H9 (cell line): ENCODE results near the gene CAPG. TPM values are rescaled to one million over a fixed set of nuclear protein-coding genes. Genes with fewer than 3 reads are reported as not detected.
A peak's percentile ranks its signal among the peaks of the same experiment; 100 is the strongest.

Experiments
- DNase-seq: peaks from one replicate; pipeline ENCODE4 v3.0.0-alpha.2; 2017
- H2AFZ ChIP-seq: one replicate; pipeline ENCODE4 v1.6.1; 2013; ENCODE audit warnings: mild to moderate bottlenecking, low read length, control low read depth, moderate library complexity
- H2AK5ac ChIP-seq: 2 replicates; pipeline ENCODE4 v1.6.1; 2013; ENCODE audit warnings: low read length, control low read depth, mixed read lengths; ENCODE audit not compliant: insufficient read length
- H2BK120ac ChIP-seq: one replicate; pipeline ENCODE4 v1.6.1; 2013; ENCODE audit warnings: low read depth, mild to moderate bottlenecking, low read length, control low read depth, inconsistent platforms; ENCODE audit not compliant: poor library complexity, severe bottlenecking
- H2BK12ac ChIP-seq: 2 replicates; pipeline ENCODE4 v1.6.1; 2013; ENCODE audit warnings: low read length, control low read depth, mixed read lengths, low read depth; ENCODE audit not compliant: insufficient read length
- H2BK15ac ChIP-seq: 2 replicates; pipeline ENCODE4 v1.6.1; 2013; ENCODE audit warnings: low read depth, low read length, control low read depth
- H2BK20ac ChIP-seq: one replicate; pipeline ENCODE4 v1.6.1; 2013; ENCODE audit warnings: low read depth, mild to moderate bottlenecking, low read length, control low read depth, inconsistent platforms; ENCODE audit not compliant: poor library complexity, severe bottlenecking
- H2BK5ac ChIP-seq: 2 replicates; pipeline ENCODE4 v1.6.1; 2013; ENCODE audit warnings: low read length, control low read depth, mixed read lengths; ENCODE audit not compliant: insufficient read length
- H3K14ac ChIP-seq: 2 replicates; pipeline ENCODE4 v1.6.1; 2013; ENCODE audit warnings: low read length, control low read depth; ENCODE audit not compliant: insufficient read depth
- H3K18ac ChIP-seq: 2 replicates; pipeline ENCODE4 v1.6.1; 2013; ENCODE audit warnings: low read depth, mild to moderate bottlenecking, mixed read lengths, low read length, control low read depth; ENCODE audit not compliant: insufficient read length
- H3K23ac ChIP-seq: 2 replicates; pipeline ENCODE4 v1.6.1; 2013; ENCODE audit warnings: low read length, control low read depth, mixed read lengths, low read depth; ENCODE audit not compliant: insufficient read length
- H3K23me2 ChIP-seq: 2 replicates; pipeline ENCODE4 v1.6.1; 2013; ENCODE audit warnings: low read depth, mild to moderate bottlenecking, mixed read lengths, low read length, control low read depth; ENCODE audit not compliant: insufficient read length, poor library complexity, severe bottlenecking
- H3K27ac ChIP-seq: 2 replicates; pipeline ENCODE4 v1.5.1; 2013; ENCODE audit warnings: low read length, control low read depth, mixed read lengths, low read depth; ENCODE audit not compliant: insufficient read length
- H3K27me3 ChIP-seq: 2 replicates; pipeline ENCODE4 v1.6.1; 2013; ENCODE audit warnings: low read length, control low read depth, inconsistent platforms; ENCODE audit not compliant: insufficient read depth
- H3K4ac ChIP-seq: 2 replicates; pipeline ENCODE4 v1.6.1; 2013; ENCODE audit warnings: low read depth, mild to moderate bottlenecking, control low read depth, inconsistent platforms, low read length, moderate library complexity
- H3K4me1 ChIP-seq: 2 replicates; pipeline ENCODE4 v1.6.1; 2013; ENCODE audit warnings: low read length, control low read depth, inconsistent platforms; ENCODE audit not compliant: insufficient read depth
- H3K4me2 ChIP-seq: 2 replicates; pipeline ENCODE4 v1.6.1; 2013; ENCODE audit warnings: low read length, control low read depth, mixed read lengths; ENCODE audit not compliant: insufficient read length, insufficient read depth
- H3K56ac ChIP-seq: 2 replicates; pipeline ENCODE4 v1.6.1; 2013; ENCODE audit warnings: low read depth, mild to moderate bottlenecking, mixed read lengths, low read length, control low read depth; ENCODE audit not compliant: insufficient read length
- H3K79me1 ChIP-seq: 2 replicates; pipeline ENCODE4 v1.6.1; 2013; ENCODE audit warnings: low read depth, mild to moderate bottlenecking, moderate library complexity, low read length, control low read depth, inconsistent platforms; ENCODE audit not compliant: insufficient read depth, poor library complexity, severe bottlenecking
- H3K79me2 ChIP-seq: 2 replicates; pipeline ENCODE4 v1.6.1; 2013; ENCODE audit warnings: low read length, control low read depth, inconsistent platforms; ENCODE audit not compliant: insufficient read depth
- H3K9ac ChIP-seq: 2 replicates; pipeline ENCODE4 v1.6.1; 2013; ENCODE audit warnings: low read length, control low read depth, mixed read lengths; ENCODE audit not compliant: insufficient read length; ENCODE audit errors: extremely low read depth
- H3K9me3 ChIP-seq: one replicate; pipeline ENCODE4 v1.6.1; 2013; ENCODE audit warnings: low read depth, low read length, inconsistent platforms; ENCODE audit not compliant: control insufficient read depth
- H3T11ph ChIP-seq: one replicate; pipeline ENCODE4 v1.6.1; 2013; ENCODE audit warnings: mild to moderate bottlenecking, low read length, control low read depth, inconsistent platforms
- H4K20me1 ChIP-seq: one replicate; pipeline ENCODE4 v1.6.1; 2013; ENCODE audit not compliant: control insufficient read depth, insufficient read length, insufficient read depth
- H4K5ac ChIP-seq: 2 replicates; pipeline ENCODE4 v1.6.1; 2013; ENCODE audit warnings: low read depth, mild to moderate bottlenecking, mixed read lengths, low read length, control low read depth; ENCODE audit not compliant: insufficient read length
- H4K8ac ChIP-seq: replicated peaks from 2 replicates; pipeline ENCODE4 v1.6.1; 2013; ENCODE audit warnings: low read length, control low read depth, mixed read lengths, low read depth; ENCODE audit not compliant: insufficient read length
- H4K91ac ChIP-seq: 2 replicates; pipeline ENCODE4 v1.6.1; 2013; ENCODE audit warnings: low read depth, mild to moderate bottlenecking, moderate library complexity, mixed read lengths, low read length, control low read depth; ENCODE audit not compliant: insufficient read length
- H3K27ac Mint-ChIP-seq, 3 experiments: 2 replicates in 2 of 3; 3 replicates in 1 of 3; pipeline ENCODE4 v1.8.0; 2020 to 2021; ENCODE audit warnings: mixed read lengths in 3 of 3, mild to moderate bottlenecking in 1 of 3, moderate library complexity in 1 of 3
- H3K27me3 Mint-ChIP-seq: 2 replicates; pipeline ENCODE4 v1.8.0; 2021; ENCODE audit warnings: low read depth, mild to moderate bottlenecking, moderate library complexity, mixed read lengths
- H3K36me3 Mint-ChIP-seq, 3 experiments: 2 replicates in 2 of 3; 3 replicates in 1 of 3; pipeline ENCODE4 v1.8.0; 2020 to 2021; ENCODE audit warnings: low read depth in 3 of 3, mixed read lengths in 3 of 3; ENCODE audit not compliant: insufficient read depth in 1 of 3
- H3K4me1 Mint-ChIP-seq, 2 experiments: 2 replicates each; pipeline ENCODE4 v1.8.0; 2020; ENCODE audit warnings: mixed read lengths in 2 of 2
- H3K4me3 Mint-ChIP-seq, 2 experiments: 2 replicates in 1 of 2; 3 replicates in 1 of 2; pipeline ENCODE4 v1.8.0; 2020 to 2021; ENCODE audit warnings: mild to moderate bottlenecking in 2 of 2, mixed read lengths in 2 of 2, moderate library complexity in 1 of 2
- H3K9me3 Mint-ChIP-seq, 2 experiments: 2 replicates in 1 of 2; 3 replicates in 1 of 2; pipeline ENCODE4 v1.8.0; 2020; ENCODE audit warnings: mild to moderate bottlenecking in 2 of 2, mixed read lengths in 2 of 2, moderate library complexity in 1 of 2
- CTCF ChIP-seq: fragments of 200-600 bp; sonication (generic); conservative IDR thresholded peaks from 3 replicates; pipeline ENCODE4 v1.8.0; 2021; ENCODE audit warnings: antibody characterized with exemption, mild to moderate bottlenecking
- WGBS: extraction: QIAGEN DNeasy Blood & Tissue Kit; methylation state at CpG from one replicate; pipeline ENCODE4 v1.1.7; 2013; ENCODE audit warnings: missing lambda C conversion rate, low lambda C conversion rate, mixed read lengths; ENCODE audit not compliant: insufficient read length; ENCODE audit errors: extremely low coverage; 5-methylcytosine and 5-hydroxymethylcytosine counted together
- total RNA-seq: library from RNA; stranded (reverse); gene quantifications from 2 replicates; pipeline ENCODE4 v1.2.1, GENCODE V29; 2021

Gene CAPG
- total RNA-seq, 1 experiment from 2014 or later, result 72.8 TPM

GRCh38 chr2:85385746-85386145 lies 24.4 kb downstream of the CAPG start:
- TF ChIP-seq CTCF, result no peak
- no peak overlapping the region for H2BK12ac ChIP-seq
- no peak overlapping the region for H2BK120ac ChIP-seq
- no peaks in the 10 kb centered on the region for H3K9me3 ChIP-seq
- H4K8ac ChIP-seq, result no peak overlapping the region
- no peaks in the 10 kb centered on the region for H3K27me3 Mint-ChIP-seq
- no CpG with 5 or more reads among the region's 2 CpGs for WGBS
- H3K56ac ChIP-seq, result no peak overlapping the region
- no peak overlapping the region for H4K5ac ChIP-seq
- H3K9ac ChIP-seq, result no peak overlapping the region
- no peak for DNase-seq
- H3K27ac Mint-ChIP-seq, result peak overlapping the region; percentile 61 to 72 (median 71); a peak in 5 of 7 replicates
- no peaks in the 10 kb centered on the region for H4K20me1 ChIP-seq
- peaks cover 8 to 21% (median 21%) of the 10 kb centered on the region in 3 experiments for H3K36me3 Mint-ChIP-seq
- H3T11ph ChIP-seq, result no peak overlapping the region
- no peak overlapping the region for H4K91ac ChIP-seq
- H2BK20ac ChIP-seq, result no peak overlapping the region
- no peaks in the 10 kb centered on the region; the same call in 1 of the 2 replicates for H3K4me1 ChIP-seq
- no peak overlapping the region for H2BK5ac ChIP-seq
- H2BK15ac ChIP-seq, result no peak overlapping the region
- peaks cover 11 to 18% of the 10 kb centered on the region in 2 experiments for H3K4me1 Mint-ChIP-seq
- no peak overlapping the region for H3K23ac ChIP-seq
- H3K18ac ChIP-seq, result no peak overlapping the region
- H3K4ac ChIP-seq, result no peak overlapping the region
- peaks cover 5 to 7% of the 10 kb centered on the region in 2 experiments; a peak in 4 of 5 replicates for H3K9me3 Mint-ChIP-seq
- H3K14ac ChIP-seq, result no peak overlapping the region
- no peaks in the 10 kb centered on the region for H3K79me2 ChIP-seq
- no peak overlapping the region for H2AFZ ChIP-seq
- no peak overlapping the region for H3K4me2 ChIP-seq
- H3K23me2 ChIP-seq, result no peaks in the 10 kb centered on the region
- no peak overlapping the region for H2AK5ac ChIP-seq
- H3K27ac ChIP-seq, result no peak overlapping the region
- no peaks in the 10 kb centered on the region for H3K27me3 ChIP-seq
- no peak overlapping the region for H3K4me3 Mint-ChIP-seq
- no peaks in the 10 kb centered on the region for H3K79me1 ChIP-seq
